Head of caudate nucleus (tissue), 42 donors: ENCODE measurements around the gene RPUSD1.

ENCODE experiments used
- DNase-seq, 42 donors: peaks; one replicate each; pipeline versions ENCODE4 v3.0.0 to v3.0.0-alpha.2; 2020 to 2021; ENCODE audit warnings: mixed read lengths in 7 of 42
- intact Hi-C: fragments of 100-400 bp; cut with DNase I; formaldehyde crosslinking; loops from one replicate; pipeline ENCODE4 v1.15.0; 2022

Gene RPUSD1

DNA sequence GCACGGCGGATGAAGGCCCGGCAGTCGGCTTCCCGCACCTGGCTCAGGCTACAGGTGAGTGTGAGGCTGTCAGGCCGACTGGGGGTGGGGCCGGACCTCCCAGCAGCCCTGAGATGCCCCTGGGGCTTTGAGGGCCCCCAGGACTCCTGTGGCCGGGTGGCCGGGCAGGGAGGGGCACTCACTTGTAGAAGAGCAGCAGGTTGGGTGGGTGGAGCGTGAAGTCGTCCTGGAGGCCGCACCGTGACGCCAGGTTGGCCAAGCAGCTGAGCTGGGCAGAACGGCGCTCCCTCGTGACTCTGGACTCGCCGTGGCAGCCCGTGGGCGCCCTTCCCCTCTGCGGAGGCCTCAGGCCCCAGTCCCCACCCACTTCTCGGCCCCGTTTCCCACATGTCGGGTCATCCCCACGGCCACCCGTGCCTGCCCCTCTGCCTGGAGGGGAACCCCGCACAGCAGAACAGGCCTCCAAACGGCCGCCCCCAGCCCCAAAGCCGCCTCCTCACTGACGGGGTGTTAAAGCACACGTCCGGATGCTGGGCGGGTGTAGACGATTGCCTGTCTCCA, 12.9 kb downstream of the RPUSD1 start:
- no peak for DNase-seq
- intact Hi-C loops, result no loop called here

DNA sequence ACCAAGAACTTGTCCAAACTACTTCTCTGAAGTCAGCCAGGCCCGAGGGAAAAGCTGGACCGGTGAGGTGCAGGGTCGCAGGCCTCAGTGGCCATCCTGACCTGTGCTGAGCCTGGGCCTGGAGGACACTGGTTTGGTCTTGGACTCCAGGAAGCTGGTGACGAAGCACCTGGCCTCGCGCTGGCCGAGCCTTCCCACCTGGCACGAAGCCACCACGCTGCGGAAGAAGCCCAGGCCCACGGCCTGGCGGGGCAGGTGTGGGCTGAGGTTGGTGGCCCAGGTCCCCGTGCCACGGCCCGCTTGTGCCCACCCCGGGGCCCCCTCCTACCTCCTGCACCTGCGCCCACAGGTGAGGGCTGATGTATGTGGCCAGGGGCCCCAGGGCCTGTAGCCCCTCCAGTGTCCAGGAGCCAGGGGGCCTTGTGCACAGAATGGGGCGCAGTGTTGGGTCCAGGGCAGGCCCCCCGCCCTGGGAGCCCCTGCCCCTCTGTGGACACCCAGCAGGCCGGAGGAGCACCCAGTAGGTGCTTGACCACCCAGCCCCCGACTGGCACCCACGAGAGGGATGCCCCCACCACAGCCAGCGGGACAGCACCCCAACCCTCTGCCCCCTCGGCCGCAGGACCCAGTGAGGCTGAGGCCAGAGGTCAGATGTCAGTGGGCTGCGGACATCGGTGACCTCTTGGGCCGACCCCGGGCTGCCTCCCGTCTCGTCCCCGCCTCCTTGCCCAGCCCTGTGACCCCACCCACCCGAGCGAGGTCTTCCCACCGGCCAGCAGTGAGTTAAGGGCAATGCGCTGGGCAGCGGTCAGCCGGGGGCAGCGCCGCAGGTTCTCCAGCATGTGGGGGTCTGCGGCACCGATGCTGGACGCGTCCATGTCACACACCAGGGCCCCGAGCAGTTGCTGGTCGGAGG, 13.8 kb downstream of the RPUSD1 start:
- DNase-seq, result no peak
- intact Hi-C loops, result no loop called here

DNA sequence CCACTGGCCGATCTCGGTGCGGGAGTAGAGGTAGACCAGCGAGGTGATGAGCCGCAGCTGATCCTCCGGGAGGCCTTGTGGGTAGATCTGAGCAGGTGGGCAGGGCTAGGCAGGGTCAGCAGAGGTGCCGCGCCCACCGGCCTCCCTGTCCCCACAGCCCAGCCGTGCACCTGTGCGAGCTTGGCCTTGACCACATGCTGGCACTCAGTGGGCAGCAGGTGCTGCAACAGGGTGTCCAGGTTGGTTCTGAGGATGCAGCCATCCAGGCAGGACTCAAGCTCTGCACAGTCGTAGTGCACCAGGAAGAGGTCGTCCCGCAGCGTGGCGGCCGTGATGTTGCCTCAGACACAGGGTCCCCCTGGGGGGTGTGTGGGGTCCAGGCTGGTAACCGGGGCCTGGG, 15.2 kb downstream of the RPUSD1 start:
- intact Hi-C loops, result no loop called here

DNA sequence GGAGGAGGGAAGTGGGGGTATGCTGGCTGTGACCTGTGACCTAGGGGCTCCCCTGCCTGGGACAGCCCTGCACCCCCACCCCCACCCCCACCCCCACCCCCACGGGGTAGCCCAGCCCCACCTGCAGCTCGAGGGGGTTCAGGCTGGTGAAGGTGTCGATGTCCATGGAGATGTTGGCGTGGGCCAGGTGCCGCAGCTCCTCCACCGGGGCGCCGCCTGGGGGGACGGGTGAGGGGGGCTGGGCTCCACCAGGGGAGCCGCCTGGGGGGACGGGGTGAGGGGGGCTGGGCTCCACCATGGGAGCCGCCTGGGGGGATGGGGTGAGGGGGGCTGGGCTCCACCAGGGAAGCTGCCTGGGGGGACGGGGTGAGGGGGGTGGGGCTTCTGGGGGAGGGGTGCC, 17.8 kb downstream of the RPUSD1 start:
- DNase-seq, result no peak
- intact Hi-C loops, result no loop called here

More for the DNA sequence above, 15.2 kb downstream of the RPUSD1 start:
- DNase-seq, result no peak

DNA sequence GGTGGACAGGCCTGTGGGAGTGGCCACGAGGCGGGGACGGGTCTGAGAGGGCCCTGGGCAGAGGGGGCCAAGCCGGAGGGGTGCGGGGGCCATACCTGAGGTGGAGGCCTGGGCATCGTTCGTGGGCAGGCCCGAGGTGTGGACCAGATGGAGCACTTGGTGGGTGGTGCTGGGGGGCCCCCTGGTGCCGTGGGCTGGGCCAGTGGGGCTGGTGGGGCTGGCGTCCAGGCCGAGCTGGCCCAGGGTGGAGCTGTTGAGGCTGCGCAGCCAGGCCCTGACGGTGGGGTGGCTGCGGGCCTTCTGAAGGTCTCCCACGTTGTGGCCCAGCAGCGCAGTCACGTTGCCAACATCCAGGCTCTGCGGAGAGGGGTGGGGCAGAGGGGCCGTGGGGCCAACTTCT, 18.2 kb downstream of the RPUSD1 start:
- DNase-seq, result peak in 1 of 42 donors; percentile 0
- intact Hi-C loops, result no loop called here

DNA sequence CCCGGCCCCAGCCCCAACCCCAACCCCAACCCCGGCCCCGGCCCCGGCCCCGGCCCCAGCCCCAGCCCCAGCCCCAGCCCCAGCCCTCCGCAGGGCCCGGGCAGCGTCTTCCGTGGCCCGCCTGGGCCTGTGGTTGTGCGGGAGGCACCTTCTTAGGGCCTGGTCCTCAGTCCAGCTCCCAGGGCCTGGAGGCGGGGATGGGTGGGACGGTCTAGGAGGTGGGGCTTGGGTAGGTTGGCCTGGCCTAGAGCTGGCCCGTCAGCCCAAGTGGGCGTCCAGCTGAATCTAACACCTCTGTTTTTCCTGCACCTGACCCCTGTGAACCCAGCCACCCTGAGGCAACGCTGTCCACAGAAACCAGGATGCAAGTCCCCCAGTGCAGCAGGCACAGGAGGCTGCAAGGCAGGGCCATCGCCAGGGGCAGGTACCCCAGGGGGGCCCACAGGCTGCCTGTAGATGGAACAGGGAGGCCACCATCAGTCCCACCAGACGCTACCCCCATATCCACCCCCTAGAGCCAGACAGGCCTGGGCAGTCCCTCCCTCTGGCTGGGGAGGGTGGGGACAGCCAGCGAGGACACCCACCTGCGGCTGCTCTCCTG, 18.9 kb downstream of the RPUSD1 start:
- intact Hi-C loops, result no loop called here
- DNase-seq, result no peak

DNA sequence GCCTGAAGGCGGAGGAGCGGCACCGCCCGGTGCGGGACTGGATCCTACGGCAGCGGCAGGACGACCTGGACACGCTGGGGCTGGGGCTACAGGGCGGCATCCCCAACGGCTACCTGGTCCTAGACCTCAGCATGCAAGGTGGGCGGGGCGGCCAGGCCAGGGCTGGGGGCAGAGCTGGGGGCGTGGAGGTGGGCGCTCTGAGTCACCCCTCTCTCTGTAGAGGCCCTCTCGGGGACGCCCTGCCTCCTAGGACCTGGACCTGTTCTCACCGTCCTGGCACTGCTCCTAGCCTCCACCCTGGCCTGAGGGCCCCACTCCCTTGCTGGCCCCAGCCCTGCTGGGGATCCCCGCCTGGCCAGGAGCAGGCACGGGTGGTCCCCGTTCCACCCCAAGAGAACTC, 19.8 kb downstream of the RPUSD1 start:
- DNase-seq, result no peak
- intact Hi-C loops, result no loop called here

DNA sequence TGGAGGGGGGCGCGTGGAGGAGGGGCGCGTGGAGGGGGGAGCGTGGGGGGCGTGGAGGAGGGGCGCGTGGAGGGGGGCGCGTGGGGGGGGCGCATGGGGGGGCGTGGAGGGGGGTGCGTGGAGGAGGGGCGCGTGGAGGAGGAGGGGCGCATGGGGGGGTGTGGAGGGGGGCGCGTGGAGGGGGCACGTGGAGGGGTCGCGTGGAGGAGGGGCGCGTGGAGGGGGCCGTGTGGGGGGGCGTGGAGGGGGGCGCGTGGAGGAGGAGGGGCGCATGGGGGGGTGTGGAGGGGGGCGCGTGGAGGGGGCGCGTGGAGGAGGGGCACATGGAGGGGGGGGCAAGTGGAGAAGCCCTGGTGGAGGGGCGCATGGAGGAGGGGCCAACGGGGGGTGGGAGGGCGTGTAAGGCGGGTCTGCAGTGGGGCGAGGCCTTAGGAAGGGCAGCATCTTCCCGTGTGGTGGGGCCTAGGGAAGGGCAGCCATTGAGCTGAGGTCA, 20.4 kb downstream of the RPUSD1 start:
- intact Hi-C loops, result no loop called here
- no peak for DNase-seq

DNA sequence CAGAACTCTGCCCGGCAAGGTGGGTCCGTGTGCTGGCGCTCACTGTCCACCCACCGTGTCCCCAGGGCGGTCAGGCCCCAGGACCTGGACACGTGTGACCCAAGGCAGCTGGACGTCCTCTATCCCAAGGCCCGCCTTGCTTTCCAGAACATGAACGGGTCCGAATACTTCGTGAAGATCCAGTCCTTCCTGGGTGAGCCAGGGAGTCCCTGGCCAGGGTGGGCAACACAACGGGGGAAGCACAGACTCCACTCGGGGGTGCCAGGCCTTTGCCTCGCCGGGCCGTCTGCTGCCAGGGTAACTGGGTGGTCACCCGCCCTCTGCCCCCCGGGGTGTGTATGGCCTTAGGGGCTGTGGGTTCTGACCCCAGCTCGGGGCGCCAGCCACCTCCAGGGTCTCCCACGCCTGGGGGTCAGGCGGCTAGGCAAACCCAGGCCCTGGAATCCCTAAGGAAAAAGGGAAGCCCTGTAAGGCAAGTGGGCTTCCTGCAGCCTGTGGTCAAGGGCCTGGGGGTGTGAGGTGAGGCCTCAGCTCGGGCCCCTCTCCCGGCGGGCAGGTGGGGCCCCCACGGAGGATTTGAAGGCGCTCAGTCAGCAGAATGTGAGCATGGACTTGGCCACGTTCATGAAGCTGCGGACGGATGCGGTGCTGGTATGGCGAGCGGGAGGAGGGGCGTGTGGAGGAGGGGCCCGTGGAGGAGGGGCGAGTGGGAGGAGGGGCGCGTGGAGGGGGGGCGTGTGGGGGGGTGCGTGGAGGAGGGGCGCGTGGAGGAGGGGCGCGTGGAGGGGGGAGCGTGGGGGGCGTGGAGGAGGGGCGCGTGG, 21.2 kb downstream of the RPUSD1 start:
- no peak for DNase-seq
- intact Hi-C loops, result no loop called here

DNA sequence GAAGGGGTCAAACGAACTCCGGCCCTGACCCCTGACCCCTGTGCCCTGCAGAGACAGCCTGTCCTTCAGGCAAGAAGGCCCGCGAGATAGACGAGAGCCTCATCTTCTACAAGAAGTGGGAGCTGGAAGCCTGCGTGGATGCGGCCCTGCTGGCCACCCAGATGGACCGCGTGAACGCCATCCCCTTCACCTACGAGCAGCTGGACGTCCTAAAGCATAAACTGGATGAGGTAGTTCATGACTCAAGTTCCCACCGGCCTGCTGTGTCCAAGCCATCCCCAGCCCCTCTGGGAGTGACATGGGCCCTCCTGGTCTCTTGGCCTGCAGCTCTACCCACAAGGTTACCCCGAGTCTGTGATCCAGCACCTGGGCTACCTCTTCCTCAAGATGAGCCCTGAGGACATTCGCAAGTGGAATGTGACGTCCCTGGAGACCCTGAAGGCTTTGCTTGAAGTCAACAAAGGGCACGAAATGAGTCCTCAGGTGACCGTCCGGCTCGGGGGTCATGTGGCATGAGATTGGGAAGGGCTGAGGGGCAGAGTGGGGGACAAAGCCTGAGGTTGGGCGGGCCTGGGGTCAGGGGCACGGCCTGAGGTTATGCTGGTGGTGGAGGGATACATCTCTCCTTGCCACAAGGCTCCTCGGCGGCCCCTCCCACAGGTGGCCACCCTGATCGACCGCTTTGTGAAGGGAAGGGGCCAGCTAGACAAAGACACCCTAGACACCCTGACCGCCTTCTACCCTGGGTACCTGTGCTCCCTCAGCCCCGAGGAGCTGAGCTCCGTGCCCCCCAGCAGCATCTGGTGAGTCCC, 22.0 kb downstream of the RPUSD1 start:
- DNase-seq, result no peak
- intact Hi-C loops, result no loop called here

DNA sequence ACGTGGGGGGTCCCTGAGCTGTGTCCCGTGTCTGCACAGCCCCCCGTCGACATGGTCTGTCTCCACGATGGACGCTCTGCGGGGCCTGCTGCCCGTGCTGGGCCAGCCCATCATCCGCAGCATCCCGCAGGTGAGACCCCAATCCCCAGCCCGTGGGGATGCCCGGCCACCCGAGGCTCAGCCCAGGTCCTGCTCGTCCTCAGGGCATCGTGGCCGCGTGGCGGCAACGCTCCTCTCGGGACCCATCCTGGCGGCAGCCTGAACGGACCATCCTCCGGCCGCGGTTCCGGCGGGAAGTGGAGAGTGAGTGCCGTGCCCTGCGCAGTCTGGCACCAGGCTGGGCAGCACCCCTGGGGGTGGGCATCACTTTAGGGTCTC, 22.7 kb downstream of the RPUSD1 start:
- intact Hi-C loops, result no loop called here
- DNase-seq, result no peak

DNA sequence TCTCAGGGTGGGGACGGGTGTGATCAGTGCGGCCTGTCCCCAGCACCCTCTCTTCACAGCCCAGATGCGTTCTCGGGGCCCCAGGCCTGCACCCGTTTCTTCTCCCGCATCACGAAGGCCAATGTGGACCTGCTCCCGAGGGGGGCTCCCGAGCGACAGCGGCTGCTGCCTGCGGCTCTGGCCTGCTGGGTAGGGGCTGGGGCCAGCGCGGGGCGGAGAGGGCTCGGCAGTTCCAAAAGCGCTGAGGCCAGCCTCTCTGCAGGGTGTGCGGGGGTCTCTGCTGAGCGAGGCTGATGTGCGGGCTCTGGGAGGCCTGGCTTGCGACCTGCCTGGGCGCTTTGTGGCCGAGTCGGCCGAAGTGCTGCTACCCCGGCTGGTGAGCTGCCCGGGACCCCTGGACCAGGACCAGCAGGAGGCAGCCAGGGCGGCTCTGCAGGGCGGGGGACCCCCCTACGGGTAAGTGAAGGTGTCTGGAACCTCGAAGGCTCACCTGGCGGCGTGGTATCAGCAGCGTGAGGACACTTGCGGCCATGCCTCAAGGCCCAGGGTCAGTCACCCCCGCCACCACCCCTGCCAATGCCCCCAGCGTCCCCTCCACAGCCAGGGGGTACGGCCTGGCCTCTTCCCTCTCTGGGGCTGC, 23.2 kb downstream of the RPUSD1 start:
- no peak for DNase-seq

DNA sequence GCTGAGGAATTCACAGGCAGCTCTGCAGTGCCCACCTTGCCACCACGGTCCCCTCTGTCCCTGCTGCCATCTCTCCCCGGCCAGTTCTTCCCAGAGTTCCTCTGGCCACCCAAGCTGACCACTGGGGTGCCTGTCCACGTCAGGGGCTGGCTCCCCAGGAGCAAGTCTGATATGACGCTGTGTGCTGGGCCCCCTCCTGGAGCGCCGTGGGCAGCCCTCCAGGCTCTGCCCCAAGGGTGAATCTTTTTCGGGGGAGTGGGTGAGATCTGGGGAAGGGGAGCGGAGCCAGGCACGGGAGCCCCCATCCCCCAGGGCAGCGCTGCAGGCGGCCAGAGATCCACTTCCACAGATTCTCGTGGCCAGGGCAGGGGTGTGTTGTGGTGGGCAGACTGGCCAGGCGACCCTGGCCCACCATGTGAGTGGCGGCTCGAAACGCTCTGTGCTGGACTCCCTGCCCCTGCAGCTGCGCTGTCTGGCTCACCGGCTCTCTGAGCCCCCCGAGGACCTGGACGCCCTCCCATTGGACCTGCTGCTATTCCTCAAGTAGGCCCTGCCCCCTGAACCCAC, 23.9 kb downstream of the RPUSD1 start:
- intact Hi-C loops, result no loop called here
- no peak for DNase-seq

More for the DNA sequence above, 23.2 kb downstream of the RPUSD1 start:
- intact Hi-C loops, result no loop called here

DNA sequence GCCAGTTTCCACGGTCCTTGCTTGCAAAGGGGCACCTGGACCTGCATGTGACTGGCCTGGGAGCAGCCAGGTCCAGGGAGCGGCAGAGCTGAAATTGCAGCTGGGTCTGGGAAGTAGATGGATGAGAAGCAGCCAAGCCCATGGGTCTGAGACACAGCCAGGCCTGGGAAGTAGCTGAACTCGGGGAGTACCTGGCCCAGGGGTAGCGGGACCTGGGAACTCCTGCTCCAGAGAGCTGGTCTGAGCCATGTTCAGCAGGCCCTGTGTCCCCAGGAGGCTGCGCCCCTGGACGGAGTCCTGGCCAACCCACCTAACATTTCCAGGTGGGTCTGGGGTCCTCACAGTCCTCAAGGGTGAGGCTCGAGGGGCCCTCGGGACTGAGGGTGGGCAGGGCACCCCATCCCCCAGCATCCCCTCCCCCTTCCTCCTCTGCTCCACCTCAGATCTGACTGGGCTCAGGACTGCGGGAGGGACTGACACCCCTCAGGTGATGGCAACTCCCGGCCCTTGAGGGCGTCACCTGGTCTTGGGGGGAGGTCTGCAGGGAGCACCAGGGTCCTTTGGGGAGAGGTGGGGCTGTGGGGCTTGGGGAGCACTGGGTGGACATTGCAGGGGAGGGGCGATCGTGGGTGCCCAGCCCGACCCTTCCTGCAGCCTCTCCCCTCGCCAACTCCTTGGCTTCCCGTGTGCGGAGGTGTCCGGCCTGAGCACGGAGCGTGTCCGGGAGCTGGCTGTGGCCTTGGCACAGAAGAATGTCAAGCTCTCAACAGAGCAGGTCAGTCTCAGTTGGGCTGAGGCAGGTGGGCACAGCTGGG, 24.6 kb downstream of the RPUSD1 start:
- no peak for DNase-seq
- intact Hi-C loops, result no loop called here

DNA sequence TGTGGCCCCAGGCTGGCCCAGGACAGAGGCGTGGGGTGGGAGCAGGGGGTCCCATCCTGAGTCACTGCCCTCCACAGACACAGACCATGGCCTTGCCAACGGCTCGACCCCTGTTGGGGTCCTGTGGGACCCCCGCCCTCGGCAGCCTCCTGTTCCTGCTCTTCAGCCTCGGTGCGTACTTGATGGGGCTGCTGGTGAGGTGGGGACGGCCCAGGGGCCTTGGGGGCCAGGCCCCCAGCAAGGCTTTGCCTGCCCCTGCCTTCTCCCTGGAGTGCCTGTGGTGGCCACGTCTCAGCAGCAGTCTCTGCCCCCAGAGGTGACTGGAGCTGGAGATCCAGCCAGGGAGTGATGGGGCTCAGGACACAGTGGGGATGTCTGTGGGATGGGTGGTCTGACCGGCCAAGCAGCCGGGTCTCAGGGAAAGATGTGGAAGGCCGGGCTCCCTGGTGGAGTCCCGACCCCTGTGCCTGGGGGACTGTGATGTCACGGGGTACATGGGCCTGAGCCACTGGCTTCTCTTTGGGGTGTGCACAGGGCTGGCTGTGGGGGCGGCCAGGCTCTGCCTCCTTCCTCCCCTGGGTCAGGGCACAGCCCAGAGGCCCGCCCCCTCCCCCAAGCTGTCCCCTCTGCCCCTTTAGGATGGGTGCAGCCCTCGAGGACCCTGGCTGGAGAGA, 25.4 kb downstream of the RPUSD1 start:
- intact Hi-C loops, result no loop called here
- no peak for DNase-seq
